K562 (cell line): ENCODE measurements around the gene AMN1. TPM values are rescaled to one million over a fixed set of nuclear protein-coding genes. Genes with fewer than 3 reads are reported as not detected.

Experiments used
- FUS ChIP-seq: fragments of 200-400 bp; formaldehyde crosslinking; optimal IDR thresholded peaks from 2 replicates; pipeline ENCODE3; 2017; ENCODE audit warnings: low read depth, low read length
- NFE2 ChIP-seq: IDR thresholded peaks from 2 replicates; pipeline ENCODE4 v1.6.1; 2014; ENCODE audit warnings: antibody characterized with exemption, low read depth
- ZNF239 ChIP-seq: fragments of 250-450 bp; sonication (Bioruptor Pico); IDR thresholded peaks from 2 replicates; pipeline ENCODE4 v1.4.0; 2020; ENCODE audit warnings: mild to moderate bottlenecking
- ZNF311 ChIP-seq: fragments of 250-450 bp; sonication (Bioruptor Pico); IDR thresholded peaks from 2 replicates; pipeline ENCODE4 v1.4.0; 2020; ENCODE audit warnings: mild to moderate bottlenecking, moderate library complexity
- ZNF444 ChIP-seq: fragments of 250-450 bp; sonication (Bioruptor Pico); IDR thresholded peaks from 2 replicates; pipeline ENCODE4 v1.4.0; 2020; ENCODE audit warnings: mild to moderate bottlenecking, moderate library complexity
- polyA plus RNA-seq, 8 experiments: library from polyadenylated mRNA; depleted of rRNA in 4 of 8; stranded (reverse) in 5 of 8; unstranded in 3 of 8; fragments of >200 nt; fragmentation: Nextera tagmentation in 2 of 8; fragmentation: Illumina TruSeq in 1 of 8; extraction: Ambion mirVana in 2 of 8; extraction: Trizol in 1 of 8; gene quantifications; 2 replicates each; pipeline versions ENCODE4 v1.2.1 to v1.2.3, GENCODE V29; 2011 to 2014; ENCODE audit warnings: inconsistent platforms in 1 of 8, missing spikeins in 1 of 8
- total RNA-seq, 7 experiments: library from RNA; depleted of rRNA in 6 of 7; stranded (reverse); fragments of >200 nt in 6 of 7; fragmentation: Illumina TruSeq in 2 of 7; extraction: Trizol in 2 of 7; gene quantifications; 2 replicates each; pipeline versions ENCODE4 v1.2.1 to v1.2.3, GENCODE V29; 2011 to 2021; ENCODE audit warnings: low replicate concordance in 1 of 7
- TF ChIP-seq, protein P1 (sequence below): sonication (generic); formaldehyde crosslinking; IDR thresholded peaks from 2 replicates; pipeline ENCODE4 v1.8.1; 2023; ENCODE audit warnings: mild to moderate bottlenecking, missing genetic modification reagents
- TF ChIP-seq, protein P2 (sequence below), 3 experiments: fragments of 200-800 bp in 1 of 3; sonication (Bioruptor generic) in 1 of 3; sonication (generic) in 1 of 3; formaldehyde crosslinking in 1 of 3; IDR thresholded peaks; 2 replicates each; pipeline versions ENCODE4 v1.6.1 to v1.8.0; 2016 to 2022; ENCODE audit warnings: mild to moderate bottlenecking in 2 of 3, missing compliant biosample characterization in 2 of 3, missing genetic modification characterization in 2 of 3, missing genetic modification reagents in 1 of 3
- TF ChIP-seq, protein P3 (sequence below), 2 experiments: IDR thresholded peaks; 2 replicates each; pipeline ENCODE4 v1.6.1; 2011; ENCODE audit warnings: borderline replicate concordance in 1 of 2, control low read depth in 1 of 2, low read depth in 1 of 2, low read length in 1 of 2, mild to moderate bottlenecking in 1 of 2, mixed read lengths in 1 of 2, moderate library complexity in 1 of 2; ENCODE audit not compliant: insufficient read depth in 1 of 2, insufficient read length in 1 of 2, poor library complexity in 1 of 2, severe bottlenecking in 1 of 2; ENCODE audit errors: extremely low read depth in 1 of 2
- TF ChIP-seq, protein P4 (sequence below): fragments of 450-650 bp; formaldehyde crosslinking; IDR thresholded peaks from 2 replicates; pipeline ENCODE4 v1.4.0; 2020; ENCODE audit warnings: mild to moderate bottlenecking, mixed read lengths
- TF ChIP-seq, protein P5 (sequence below): sonication (generic); formaldehyde crosslinking; IDR thresholded peaks from 2 replicates; pipeline ENCODE4 v1.8.0; 2023; ENCODE audit warnings: mild to moderate bottlenecking, missing genetic modification reagents

The AMN1 gene
- total and polyA plus RNA-seq, 9 of the 15 experiments (the other 6 are each of a cell fraction or from before 2014, with no cell fraction given), result 5.2 to 27.6 (median 13.0) TPM

DNA sequence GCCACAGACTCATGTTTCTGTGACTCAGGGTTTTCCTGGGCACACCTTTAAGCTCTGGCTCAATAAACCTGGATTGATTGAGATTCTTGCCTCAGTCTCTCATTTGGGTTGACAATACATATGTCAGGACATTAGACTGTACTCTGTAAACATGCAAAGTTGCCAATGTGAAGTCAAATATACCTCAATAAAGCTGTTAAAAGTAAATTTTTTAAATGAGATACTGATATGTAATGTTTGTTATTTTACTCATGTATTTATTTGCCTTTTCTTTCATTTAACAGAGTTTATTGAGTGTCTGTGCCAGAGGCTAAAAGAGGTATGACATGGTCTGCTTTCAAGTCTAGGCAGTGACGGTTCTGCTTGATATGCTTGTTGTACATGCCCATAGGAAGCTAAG lies 73.0 kb downstream of the AMN1 start (continued):
- TF ChIP-seq, protein P1, sequence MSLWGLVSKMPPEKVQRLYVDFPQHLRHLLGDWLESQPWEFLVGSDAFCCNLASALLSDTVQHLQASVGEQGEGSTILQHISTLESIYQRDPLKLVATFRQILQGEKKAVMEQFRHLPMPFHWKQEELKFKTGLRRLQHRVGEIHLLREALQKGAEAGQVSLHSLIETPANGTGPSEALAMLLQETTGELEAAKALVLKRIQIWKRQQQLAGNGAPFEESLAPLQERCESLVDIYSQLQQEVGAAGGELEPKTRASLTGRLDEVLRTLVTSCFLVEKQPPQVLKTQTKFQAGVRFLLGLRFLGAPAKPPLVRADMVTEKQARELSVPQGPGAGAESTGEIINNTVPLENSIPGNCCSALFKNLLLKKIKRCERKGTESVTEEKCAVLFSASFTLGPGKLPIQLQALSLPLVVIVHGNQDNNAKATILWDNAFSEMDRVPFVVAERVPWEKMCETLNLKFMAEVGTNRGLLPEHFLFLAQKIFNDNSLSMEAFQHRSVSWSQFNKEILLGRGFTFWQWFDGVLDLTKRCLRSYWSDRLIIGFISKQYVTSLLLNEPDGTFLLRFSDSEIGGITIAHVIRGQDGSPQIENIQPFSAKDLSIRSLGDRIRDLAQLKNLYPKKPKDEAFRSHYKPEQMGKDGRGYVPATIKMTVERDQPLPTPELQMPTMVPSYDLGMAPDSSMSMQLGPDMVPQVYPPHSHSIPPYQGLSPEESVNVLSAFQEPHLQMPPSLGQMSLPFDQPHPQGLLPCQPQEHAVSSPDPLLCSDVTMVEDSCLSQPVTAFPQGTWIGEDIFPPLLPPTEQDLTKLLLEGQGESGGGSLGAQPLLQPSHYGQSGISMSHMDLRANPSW, result no peak
- TF ChIP-seq, protein P2, sequence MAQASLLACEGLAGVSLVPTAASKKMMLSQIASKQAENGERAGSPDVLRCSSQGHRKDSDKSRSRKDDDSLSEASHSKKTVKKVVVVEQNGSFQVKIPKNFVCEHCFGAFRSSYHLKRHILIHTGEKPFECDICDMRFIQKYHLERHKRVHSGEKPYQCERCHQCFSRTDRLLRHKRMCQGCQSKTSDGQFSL (CRISPR knock-in tag; IDR thresholded peaks at IDR 0.05), result no peak
- TF ChIP-seq, protein P2 (tag; IDR thresholded peaks at IDR 0.05), result no peak
- TF ChIP-seq ZNF239 (no peak), ZNF311 (no peak), ZNF444 (CRISPR knock-in tag) (no peak), NFE2 (no peak), FUS (no peak)
- TF ChIP-seq, protein P3, sequence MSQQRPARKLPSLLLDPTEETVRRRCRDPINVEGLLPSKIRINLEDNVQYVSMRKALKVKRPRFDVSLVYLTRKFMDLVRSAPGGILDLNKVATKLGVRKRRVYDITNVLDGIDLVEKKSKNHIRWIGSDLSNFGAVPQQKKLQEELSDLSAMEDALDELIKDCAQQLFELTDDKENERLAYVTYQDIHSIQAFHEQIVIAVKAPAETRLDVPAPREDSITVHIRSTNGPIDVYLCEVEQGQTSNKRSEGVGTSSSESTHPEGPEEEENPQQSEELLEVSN (IDR thresholded peaks at IDR 0.05; ENCODE audit: borderline replicate concordance in 1 of 2, extremely low read depth in 1 of 2, insufficient read depth in 1 of 2, insufficient read length in 1 of 2, low read depth in 1 of 2, low read length in 1 of 2, poor library complexity in 1 of 2, severe bottlenecking in 1 of 2), result no peak
- TF ChIP-seq, protein P4, sequence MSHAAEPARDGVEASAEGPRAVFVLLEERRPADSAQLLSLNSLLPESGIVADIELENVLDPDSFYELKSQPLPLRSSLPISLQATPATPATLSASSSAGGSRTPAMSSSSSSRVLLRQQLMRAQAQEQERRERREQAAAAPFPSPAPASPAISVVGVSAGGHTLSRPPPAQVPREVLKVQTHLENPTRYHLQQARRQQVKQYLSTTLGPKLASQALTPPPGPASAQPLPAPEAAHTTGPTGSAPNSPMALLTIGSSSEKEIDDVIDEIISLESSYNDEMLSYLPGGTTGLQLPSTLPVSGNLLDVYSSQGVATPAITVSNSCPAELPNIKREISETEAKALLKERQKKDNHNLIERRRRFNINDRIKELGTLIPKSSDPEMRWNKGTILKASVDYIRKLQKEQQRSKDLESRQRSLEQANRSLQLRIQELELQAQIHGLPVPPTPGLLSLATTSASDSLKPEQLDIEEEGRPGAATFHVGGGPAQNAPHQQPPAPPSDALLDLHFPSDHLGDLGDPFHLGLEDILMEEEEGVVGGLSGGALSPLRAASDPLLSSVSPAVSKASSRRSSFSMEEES (CRISPR knock-in tag), result no peak
- TF ChIP-seq, protein P5, sequence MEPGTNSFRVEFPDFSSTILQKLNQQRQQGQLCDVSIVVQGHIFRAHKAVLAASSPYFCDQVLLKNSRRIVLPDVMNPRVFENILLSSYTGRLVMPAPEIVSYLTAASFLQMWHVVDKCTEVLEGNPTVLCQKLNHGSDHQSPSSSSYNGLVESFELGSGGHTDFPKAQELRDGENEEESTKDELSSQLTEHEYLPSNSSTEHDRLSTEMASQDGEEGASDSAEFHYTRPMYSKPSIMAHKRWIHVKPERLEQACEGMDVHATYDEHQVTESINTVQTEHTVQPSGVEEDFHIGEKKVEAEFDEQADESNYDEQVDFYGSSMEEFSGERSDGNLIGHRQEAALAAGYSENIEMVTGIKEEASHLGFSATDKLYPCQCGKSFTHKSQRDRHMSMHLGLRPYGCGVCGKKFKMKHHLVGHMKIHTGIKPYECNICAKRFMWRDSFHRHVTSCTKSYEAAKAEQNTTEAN (CRISPR knock-in tag), result no peak
